Middle frontal gyrus (tissue), 1 donor: Measurements from ENCODE around the gene LMOD1.
"Not testable (repeated sequence)": the region's sequence is repeated elsewhere in the genome, so short reads cannot be mapped to it uniquely, and the experiment has no call there.

Experiments
- DNase-seq: peaks from one replicate; pipeline ENCODE4 v3.0.0-alpha.2; 2015; ENCODE audit warnings: low spot score; ENCODE audit errors: extremely low spot score

The LMOD1 gene

DNA sequence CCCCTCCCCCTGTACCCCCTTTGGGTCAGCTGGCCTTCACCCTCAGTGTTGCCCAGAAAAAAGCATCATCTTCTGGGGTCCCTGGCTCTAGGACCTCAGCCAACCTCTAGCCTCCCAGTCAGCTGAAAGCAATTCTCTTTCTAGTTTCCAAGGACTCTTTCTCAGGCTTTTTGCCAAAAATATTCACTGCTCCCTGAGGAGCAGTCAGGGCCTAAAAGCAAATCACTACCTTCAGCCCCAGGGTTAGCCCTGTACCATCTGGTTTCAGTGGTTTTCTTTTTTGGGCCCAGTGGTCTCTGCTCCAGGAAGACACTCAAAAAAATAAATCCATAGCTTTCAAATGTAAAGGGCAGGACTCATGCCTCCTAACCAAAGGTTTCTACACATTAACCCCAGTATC is 3.1 kb upstream of the LMOD1 start:
- no peak for DNase-seq

DNA sequence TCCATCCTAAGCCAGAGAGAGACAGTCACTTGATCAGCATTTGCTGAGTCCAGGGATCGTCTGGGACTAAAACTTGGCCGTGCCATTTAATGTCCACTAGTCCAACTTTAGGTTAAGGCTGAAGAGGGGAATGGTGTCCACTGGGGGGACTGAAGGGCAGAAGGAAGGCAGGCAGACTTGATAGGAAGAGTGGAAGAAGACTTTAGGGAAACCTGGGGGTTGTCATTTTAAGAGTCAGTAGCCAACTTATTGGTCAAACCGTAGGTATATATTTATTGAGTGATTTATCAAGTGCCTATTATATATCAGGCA is 1.3 kb upstream of the LMOD1 start:
- no peak for DNase-seq

DNA sequence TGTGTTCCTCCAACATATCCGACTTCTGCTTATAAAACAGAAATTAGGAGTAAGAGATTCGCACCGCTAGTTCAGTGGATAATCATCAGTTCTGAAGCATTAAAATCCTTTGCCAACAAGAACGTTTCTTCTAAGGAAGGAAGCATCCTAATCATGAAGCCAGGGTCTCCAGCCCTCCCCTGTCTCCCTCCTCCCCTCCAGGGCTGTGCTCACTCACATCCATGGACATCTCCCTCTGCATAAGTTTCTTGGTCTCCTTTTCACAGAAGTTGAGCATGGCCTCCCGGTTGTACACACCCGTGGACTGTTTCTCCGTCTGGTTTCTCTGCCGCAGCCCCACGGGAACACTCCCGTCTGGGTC is 505 bp downstream of the LMOD1 start:
- no peak for DNase-seq

DNA sequence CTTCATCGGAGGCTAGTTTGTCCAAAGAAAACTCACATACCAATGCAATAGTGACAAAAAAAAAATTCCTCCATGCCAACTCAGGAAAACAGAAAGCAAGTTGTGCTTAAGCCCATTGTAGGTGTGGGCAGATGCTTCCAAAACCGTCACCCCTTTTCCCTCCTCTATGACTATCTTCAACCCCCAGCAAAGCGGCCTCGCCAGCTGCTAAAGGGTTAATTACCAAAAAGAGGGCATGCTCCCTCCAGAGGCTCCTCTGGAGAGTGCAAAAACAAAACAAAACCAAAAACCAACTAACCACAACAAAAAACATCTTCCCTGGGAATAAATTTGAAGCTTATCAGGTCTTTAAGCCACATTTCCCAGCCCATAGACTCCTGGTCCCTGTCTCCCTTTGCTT is 1.2 kb downstream of the LMOD1 start:
- DNase-seq, result no peak

DNA sequence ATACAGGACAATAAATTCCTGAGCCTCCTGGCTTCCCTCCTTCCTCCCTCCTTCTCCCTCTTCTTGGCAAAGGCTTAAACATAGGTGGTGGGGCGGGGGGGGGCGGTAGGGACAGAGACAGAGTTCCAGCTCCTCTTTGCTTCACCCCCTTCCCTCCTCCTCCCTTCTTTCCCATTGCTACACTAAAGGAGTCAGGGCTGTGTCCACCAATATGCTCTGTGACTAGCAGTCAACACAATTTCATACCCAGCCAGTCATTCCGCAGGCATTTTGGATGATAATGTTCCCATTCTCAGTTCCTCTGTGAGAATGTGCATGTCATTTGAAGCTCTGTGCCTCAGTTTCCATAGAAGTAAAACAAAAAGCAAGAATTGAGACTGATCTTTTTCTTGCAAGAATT is 1.7 kb downstream of the LMOD1 start:
- no peak for DNase-seq

DNA sequence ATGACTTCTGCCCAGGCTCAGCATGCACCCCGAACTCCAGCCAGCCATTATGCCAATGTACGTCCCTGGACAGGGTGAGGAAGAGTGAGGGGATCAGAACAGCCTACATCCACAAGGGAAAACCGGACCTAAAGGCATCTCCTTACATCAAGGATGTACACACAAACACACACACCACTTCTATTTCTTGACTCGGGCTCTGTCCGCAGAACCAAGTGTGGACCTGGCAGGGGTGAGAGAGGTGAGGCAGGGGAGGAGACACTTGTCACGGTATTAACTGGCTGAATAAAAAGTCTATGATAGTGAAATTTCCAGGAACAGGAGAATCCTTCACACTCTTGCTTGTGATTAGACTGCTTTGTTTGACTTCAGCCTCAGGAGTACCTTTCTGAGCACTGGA is 2.3 kb downstream of the LMOD1 start:
- no peak for DNase-seq

DNA sequence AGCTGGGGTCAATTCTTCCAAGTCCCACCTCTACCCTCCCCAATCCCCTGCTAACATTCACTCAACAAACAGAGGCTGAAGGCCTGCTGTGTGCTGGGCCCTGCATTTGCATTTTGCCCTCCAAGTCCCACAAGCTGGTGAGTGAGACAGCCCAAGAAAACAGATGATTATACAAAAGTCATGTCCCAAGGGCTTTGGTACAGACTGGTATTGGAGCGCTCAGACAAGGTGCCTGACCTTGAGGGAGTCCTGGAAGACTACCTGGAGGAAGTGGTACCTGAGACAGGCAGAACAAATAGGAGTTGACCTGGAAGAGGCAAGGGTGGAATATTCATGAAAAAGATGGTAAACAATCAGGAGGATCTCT is 4.2 kb downstream of the LMOD1 start:
- DNase-seq, result no peak

DNA sequence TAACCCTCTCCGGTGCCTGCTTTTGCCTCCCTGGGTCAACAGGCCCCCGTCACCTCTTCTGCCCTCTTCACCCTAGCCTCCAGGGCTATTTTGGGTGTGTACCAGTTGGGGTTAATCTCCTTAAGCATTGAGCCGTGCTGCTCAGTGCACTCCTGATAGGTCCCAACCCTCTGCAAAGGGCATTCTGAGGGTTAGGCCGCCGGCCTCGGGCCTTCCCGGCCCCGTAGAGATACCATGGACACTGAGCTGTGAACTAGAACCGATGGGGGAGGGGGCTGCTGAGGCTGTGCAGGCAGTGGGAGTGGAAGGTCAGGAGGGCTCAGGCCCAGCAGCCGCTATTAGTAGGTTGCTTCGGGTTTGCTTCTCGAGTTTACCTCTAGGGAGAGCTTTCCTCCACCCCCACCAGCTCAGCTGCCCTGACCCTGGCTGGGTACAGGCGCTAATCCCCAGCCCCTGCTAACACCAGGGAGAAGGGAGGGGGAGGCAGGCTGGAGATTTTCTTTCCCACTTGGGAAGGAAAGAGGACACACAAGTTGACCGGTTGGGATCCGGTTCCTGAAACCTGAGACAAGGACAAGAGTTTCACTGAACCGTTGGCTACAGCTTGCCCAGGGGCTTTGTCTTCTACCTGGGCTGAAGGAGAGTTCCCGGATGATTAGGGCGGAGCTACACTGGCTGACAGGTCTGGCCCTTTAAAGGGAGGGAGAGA is 4.8 kb downstream of the LMOD1 start:
- DNase-seq, result no peak

DNA sequence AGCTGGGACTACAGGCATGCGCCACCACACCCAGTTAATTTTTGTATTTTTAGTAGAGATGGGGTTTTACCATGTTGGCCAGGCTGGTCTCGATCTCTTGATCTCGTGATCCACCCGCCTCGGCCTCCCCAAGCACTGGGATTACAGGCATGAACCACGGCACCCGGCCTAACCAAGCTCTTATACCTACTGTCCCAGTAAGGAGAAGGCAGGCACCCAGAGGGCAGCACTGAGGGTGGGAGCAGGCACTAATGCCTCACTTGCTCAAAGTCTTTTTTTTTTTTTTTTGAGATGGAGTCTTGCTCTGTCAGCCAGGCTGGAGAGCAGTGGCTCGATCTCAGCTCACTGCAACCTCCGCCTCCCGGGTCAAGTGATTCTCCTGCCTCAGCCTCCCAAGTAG is 6.0 kb downstream of the LMOD1 start:
- DNase-seq, result not testable (repeated sequence)

DNA sequence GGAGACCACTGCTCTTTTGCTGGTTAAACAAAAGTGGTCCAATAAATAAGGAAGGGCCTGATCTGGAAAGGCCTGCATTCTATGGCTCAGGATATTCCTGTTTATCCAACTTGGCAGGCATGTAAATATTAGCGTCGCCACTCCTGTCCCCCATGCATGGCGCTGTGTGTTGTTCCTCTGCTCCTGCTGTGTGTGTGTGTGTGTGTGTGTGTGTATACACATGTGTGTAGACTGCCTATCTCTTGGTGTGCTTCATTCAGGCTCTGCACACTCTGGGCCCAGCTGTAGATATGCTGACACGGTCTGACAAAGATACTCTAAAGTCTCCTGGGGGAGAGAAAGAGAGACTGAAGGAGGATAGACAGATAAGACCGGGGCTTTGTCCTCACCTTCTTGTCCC is 6.8 kb downstream of the LMOD1 start:
- DNase-seq, result no peak

DNA sequence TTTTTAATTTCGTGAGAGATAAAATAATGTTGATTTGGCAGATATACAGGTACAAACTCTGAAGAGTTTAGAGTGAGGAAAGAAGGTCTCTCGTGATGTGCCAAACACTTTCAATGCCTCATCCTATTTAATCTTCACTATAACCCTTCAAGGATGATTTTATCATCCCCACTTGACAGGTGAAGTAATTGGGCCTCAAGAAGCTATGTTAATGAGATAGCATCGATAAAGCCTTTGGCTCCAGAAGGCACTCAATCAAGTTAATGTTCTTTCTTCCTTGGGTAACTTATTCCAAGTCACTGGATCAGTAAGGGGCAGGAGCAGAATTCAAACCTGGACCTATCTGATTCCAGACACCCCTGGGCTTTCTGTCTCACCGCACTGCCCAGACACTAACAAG is 7.2 kb downstream of the LMOD1 start:
- DNase-seq, result no peak

DNA sequence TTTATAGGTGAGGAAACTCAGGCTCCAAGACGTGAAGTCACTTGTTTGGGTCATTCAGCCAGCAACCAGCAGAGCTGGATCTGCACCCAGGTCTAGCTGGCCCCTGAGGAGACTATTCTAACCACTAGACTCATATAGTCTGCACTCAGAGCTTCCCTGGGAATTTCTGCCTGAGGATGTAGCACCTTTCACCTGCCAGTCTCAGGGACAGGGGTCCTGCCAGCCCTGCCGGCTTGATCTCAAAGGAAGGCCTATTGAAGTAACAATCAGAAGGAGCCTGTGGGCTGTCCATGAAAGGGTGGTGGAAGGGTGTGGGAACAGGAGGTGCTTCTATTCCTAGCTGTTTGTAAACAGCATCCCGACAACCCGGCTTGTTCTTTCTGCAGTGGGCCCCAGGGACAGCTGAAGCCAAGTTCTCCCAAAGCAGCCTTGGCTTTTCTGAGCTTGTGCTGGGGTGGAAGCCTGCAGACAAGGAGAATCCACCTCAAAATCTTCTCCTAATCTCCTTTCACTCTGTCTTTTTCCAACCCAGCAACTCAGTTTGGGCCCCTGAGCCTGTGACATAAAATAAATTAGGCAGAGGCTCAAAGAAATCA is 7.8 kb downstream of the LMOD1 start:
- no peak for DNase-seq

DNA sequence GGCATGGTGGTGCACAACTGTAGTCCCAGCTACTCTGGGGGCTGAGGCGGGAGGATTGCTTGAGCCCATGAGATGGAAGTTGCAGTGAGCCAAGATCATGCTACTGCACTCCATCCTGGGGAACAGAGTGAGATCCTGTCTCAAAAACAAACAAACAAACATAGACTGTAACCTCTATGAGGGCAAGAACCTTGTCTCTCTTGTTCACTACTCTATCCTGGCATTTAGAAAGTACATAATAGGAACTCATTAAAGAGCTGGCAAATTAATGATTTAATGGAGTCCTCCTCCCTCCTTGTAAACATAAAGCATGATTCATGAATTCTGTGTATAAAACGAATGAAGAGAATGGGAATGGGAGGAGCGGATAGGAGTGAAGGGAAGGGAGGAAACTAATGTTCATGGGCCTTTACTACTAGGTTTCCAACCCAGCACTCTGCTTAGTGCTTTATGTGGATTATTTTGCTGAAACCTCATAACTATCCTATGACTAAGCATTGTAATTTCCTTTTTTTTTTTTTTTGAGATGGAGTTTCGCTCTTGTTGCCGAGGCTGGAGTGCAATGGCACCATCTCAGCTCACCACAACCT is 8.6 kb downstream of the LMOD1 start:
- no peak for DNase-seq

DNA sequence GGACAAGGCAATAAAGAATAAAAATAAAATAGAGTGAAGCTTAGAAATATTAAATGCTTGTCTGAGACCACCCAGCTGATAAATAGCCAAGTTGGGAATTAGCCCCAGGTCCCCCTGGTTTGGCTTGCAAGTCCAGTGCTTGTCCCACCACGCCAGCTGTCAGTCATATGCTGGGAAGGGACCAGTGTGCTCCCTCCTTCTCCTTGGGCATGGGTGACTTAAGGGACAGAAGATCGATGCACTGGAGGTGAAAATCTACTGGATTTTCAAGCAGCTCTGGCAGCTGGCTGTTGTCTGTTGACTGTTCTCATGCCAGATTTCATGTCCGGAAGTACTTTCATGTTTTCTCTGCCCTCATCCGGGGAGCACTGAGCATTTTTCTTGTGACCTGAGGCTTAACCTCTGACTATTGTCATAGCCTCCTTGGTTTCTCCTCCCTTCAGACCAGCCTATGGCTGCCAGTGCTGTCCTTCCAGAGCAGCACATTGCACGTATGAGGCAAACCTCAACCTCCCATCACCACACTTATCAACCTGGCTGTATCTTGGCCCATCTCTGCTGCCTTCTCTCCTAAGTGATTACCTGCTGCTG is 12.4 kb downstream of the LMOD1 start:
- DNase-seq, result no peak

DNA sequence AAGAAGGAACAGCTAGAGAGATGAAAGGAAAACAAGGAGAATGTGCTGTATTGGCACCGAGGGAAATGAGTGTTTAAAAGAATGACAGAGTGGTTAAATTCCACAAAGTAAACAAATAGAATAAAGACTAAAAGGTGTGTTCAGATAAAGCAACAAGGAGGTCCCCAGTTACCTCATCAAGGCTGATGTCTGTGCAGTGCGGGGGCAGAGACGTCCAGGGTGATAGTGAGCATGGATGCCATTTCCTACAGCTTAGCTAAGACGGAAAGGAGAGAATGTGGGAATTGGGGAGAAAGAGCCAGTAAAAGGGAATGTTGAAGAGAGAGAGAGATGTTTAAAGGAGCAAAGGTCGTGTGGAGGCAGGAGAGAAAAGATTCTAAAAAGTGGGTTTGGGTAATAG is 15.5 kb downstream of the LMOD1 start:
- DNase-seq, result no peak

DNA sequence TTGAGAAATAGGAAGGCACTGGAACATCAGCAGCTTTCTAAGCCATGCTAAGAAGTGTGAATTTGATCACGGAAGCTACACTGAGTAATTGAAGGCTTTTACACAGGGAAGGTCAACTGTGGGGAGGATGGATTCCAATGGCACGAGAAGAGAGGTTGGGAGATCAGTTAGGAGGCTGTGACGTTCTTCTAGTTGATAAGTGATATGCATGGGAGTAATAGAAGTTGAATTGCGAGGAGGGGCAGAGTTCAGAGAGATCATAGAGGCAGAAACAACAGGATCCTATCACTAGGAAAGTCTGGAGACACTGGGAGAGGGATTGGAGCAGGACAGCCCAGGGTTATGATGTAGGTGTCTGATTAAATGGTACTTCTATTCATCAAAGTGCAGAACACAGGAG is 16.2 kb downstream of the LMOD1 start:
- DNase-seq, result no peak

DNA sequence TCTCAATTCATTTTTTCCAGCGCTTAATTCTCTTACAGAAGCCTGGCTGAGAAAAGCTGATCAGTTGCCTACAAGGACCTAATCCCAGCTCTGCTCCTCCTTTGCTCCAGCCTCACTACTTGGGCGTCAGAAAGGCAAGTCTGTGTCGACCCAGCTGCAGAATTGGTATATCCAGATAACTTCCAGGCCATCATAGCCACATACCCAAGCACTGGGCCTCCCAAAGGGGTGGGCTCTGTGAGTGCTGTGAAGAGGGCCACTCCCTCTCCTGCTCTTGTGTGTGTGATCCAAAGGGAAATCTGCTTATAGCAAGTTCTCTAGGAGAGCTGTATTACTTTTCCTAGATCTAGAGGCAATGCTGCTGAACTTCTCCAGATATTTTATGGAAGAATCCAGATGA is 18.1 kb downstream of the LMOD1 start:
- DNase-seq, result no peak

DNA sequence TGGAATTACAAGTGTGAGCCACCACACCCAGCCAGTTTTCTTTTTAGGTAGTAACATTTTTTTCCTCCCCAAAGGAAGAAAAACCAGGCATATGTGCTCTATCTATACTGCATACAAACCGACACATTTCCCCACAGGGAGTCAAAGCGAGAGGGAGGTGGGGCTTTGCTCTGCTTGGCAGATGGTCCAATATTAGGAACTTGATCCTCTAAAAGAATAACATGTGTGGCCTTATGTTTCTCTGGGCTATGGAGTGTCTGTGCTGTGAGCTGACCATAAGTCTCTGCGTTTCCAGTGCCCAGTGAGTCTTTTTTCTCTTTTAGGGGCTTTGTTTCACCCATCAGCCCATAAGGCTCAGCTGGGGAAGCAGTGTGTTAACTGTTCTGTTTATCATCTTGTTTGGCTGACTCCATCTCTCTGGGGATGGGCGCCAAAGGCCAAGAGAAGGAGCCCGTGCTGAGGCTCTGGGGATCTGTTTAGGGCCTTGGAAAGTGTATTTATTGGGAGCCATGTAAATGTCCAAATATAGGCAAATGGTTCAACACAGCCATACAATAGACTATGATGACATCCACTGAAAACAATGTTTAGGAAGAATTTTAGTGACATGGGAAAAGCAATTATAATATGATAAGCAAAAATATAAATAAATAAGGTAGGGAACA is 20.2 kb downstream of the LMOD1 start:
- DNase-seq, result no peak

DNA sequence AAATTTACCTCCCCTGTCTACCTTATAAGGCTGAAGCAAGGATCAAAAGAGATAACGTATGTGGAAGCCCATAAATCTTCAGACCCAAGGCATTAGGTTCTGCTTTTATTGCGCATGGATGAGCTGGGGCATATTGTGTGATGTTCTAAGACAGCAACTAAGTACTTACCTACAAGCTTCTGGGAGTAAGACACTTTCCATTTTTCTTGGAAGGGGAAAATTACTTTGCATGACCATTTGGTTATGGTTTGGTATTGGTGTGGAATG is 21.1 kb downstream of the LMOD1 start:
- no peak for DNase-seq

DNA sequence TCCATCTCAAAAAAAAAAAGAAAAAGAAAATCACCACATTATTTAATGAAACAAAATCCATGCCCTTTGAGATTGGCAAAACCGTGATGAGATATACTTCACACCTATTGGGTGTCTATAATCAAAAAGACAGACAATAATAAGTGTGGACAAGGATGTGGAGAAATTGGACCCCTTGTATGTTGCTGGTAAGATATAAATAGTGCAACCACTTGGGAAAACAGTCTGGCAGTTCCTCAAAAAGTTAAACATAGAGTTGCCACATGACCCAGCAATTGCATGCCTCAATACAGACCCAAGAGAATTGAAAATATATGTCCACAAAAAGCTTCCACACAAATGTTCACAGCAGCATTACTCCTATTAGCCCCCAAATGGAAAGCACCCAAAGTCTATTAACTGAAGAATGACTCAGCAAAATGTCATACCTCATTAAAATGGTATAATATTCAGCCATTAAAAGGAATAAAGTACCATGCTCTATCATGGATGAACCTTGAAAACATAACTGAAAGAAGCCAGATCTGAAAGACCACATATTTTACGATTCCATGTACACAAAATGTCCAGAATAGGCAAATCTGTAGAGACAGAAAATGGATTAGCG is 24.3 kb downstream of the LMOD1 start:
- DNase-seq, result no peak

DNA sequence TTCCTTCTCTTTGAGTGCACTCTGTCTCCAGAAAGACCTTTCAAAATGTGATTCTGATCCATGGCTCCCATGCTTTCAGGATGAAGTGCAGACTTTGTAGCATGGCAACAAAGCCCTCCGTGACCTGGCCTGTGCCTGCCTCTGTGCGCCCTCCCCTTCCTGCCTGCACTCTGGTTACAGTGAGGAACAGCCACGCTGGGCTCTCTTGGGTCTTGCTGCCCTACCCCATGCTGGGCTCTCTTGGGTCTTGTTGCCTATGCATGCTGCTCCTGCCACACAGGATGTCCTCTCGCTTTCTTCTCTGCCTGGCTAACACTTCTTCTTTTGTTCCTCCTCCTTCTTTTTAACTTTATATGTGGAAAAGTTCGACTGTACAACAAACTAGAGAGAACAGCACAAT is 28.0 kb downstream of the LMOD1 start:
- no peak for DNase-seq

DNA sequence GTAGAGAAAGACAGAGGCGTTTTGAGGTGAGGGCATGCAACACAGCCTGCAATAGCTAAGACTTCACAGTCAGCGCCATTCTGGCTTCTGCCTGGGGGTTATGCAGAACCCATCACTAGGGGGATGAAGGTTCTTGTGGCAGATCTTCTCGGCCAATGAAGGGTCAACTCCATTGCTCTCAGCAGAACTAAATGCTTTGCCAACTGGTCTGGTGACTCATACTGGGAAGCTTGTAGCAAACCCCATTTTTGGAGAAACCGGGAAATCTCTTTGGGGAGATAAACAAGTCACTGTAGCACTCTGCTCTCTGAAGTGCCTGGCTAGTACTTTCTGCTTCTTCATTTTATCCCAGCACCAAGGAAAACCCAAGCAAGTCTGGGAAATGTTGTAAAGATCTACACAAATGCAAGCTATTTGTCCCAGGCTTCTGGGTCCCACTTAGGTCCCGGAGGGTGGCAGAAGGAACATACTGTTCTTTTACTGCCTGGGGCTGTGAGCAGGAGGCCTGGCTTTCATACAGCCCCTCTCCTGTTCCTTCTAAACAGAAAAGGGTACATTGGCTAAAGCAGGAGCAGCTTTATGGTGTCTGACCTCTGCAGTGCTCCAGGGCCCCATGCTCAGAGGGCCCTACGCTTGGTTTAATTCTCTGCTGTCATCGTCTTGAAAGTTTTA is 28.9 kb downstream of the LMOD1 start:
- no peak for DNase-seq
